Measurements from ENCODE around the gene MYH10. TPM values are rescaled to one million over a fixed set of nuclear protein-coding genes. Genes with fewer than 3 reads are reported as not detected.

Gene MYH10
- total and polyA plus RNA-seq, 9 of the 15 experiments (the other 6 are each of a cell fraction or from before 2014, with no cell fraction given), result 16.3 to 95.3 (median 39.7) TPM

DNA sequence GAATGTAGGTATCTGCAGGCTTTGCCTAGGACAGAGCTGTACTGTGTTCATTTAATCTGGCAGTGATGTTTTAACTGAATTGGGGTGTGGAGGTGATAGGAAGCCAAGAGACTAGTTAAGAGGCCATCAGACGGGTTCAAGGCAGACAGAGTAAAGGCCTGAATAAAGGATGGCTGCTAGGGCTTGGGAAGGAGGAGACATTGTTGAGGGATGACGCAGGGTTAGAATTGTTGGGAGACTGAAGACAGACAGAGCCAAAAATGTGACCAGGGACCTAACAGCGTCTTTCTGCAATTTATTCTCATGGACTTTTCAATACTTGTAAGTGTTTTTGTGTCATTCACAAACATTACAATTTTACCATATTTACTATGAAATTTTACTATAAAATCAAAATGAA is 48.6 kb upstream of the MYH10 start:
- TF ChIP-seq CREBBP (IDR thresholded peaks at IDR 0.05; ENCODE audit: low read depth, low read length) (no peak), NFIC (IDR thresholded peaks at IDR 0.05) (no peak), HNRNPK (IDR thresholded peaks at IDR 0.05; ENCODE audit: low read depth, low read length, poor library complexity, severe bottlenecking) (no peak), CBX8 (IDR thresholded peaks at IDR 0.05; ENCODE audit: borderline replicate concordance, extremely low read depth, low read depth, low read length, poor library complexity, severe bottlenecking) (no peak), EGR1 (conservative IDR thresholded peaks at IDR 0.05) (no peak), FOXJ3 (CRISPR knock-in tag; IDR thresholded peaks at IDR 0.05) (no peak), ZNF146 (CRISPR knock-in tag; IDR thresholded peaks at IDR 0.05; ENCODE audit: unreplicated experiment) (no peak)
- TF ChIP-seq, protein P1, sequence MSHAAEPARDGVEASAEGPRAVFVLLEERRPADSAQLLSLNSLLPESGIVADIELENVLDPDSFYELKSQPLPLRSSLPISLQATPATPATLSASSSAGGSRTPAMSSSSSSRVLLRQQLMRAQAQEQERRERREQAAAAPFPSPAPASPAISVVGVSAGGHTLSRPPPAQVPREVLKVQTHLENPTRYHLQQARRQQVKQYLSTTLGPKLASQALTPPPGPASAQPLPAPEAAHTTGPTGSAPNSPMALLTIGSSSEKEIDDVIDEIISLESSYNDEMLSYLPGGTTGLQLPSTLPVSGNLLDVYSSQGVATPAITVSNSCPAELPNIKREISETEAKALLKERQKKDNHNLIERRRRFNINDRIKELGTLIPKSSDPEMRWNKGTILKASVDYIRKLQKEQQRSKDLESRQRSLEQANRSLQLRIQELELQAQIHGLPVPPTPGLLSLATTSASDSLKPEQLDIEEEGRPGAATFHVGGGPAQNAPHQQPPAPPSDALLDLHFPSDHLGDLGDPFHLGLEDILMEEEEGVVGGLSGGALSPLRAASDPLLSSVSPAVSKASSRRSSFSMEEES (CRISPR knock-in tag; IDR thresholded peaks at IDR 0.05), result no peak
- TF ChIP-seq, protein P2, sequence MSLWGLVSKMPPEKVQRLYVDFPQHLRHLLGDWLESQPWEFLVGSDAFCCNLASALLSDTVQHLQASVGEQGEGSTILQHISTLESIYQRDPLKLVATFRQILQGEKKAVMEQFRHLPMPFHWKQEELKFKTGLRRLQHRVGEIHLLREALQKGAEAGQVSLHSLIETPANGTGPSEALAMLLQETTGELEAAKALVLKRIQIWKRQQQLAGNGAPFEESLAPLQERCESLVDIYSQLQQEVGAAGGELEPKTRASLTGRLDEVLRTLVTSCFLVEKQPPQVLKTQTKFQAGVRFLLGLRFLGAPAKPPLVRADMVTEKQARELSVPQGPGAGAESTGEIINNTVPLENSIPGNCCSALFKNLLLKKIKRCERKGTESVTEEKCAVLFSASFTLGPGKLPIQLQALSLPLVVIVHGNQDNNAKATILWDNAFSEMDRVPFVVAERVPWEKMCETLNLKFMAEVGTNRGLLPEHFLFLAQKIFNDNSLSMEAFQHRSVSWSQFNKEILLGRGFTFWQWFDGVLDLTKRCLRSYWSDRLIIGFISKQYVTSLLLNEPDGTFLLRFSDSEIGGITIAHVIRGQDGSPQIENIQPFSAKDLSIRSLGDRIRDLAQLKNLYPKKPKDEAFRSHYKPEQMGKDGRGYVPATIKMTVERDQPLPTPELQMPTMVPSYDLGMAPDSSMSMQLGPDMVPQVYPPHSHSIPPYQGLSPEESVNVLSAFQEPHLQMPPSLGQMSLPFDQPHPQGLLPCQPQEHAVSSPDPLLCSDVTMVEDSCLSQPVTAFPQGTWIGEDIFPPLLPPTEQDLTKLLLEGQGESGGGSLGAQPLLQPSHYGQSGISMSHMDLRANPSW (CRISPR knock-in tag; IDR thresholded peaks at IDR 0.05), result no peak
- TF ChIP-seq, protein P3, sequence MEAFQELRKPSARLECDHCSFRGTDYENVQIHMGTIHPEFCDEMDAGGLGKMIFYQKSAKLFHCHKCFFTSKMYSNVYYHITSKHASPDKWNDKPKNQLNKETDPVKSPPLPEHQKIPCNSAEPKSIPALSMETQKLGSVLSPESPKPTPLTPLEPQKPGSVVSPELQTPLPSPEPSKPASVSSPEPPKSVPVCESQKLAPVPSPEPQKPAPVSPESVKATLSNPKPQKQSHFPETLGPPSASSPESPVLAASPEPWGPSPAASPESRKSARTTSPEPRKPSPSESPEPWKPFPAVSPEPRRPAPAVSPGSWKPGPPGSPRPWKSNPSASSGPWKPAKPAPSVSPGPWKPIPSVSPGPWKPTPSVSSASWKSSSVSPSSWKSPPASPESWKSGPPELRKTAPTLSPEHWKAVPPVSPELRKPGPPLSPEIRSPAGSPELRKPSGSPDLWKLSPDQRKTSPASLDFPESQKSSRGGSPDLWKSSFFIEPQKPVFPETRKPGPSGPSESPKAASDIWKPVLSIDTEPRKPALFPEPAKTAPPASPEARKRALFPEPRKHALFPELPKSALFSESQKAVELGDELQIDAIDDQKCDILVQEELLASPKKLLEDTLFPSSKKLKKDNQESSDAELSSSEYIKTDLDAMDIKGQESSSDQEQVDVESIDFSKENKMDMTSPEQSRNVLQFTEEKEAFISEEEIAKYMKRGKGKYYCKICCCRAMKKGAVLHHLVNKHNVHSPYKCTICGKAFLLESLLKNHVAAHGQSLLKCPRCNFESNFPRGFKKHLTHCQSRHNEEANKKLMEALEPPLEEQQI (IDR thresholded peaks at IDR 0.05), result no peak
- TF ChIP-seq, protein P4, sequence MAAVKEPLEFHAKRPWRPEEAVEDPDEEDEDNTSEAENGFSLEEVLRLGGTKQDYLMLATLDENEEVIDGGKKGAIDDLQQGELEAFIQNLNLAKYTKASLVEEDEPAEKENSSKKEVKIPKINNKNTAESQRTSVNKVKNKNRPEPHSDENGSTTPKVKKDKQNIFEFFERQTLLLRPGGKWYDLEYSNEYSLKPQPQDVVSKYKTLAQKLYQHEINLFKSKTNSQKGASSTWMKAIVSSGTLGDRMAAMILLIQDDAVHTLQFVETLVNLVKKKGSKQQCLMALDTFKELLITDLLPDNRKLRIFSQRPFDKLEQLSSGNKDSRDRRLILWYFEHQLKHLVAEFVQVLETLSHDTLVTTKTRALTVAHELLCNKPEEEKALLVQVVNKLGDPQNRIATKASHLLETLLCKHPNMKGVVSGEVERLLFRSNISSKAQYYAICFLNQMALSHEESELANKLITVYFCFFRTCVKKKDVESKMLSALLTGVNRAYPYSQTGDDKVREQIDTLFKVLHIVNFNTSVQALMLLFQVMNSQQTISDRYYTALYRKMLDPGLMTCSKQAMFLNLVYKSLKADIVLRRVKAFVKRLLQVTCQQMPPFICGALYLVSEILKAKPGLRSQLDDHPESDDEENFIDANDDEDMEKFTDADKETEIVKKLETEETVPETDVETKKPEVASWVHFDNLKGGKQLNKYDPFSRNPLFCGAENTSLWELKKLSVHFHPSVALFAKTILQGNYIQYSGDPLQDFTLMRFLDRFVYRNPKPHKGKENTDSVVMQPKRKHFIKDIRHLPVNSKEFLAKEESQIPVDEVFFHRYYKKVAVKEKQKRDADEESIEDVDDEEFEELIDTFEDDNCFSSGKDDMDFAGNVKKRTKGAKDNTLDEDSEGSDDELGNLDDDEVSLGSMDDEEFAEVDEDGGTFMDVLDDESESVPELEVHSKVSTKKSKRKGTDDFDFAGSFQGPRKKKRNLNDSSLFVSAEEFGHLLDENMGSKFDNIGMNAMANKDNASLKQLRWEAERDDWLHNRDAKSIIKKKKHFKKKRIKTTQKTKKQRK (IDR thresholded peaks at IDR 0.05; ENCODE audit: borderline replicate concordance, low read depth, low read length), result no peak
- Histone ChIP-seq H3K4me3 (no peak overlapping the region), H3K9me1 (ENCODE audit: control insufficient read depth, insufficient read depth, low read length) (no peaks in the 10 kb centered on the region), H3K27ac (ENCODE audit: extremely low read depth, low read depth, low read length) (no peak overlapping the region), H2AFZ (ENCODE audit: low read depth, low read length) (no peak overlapping the region), H3K36me3 (ENCODE audit: control insufficient read depth, insufficient read depth, low read length) (no peaks in the 10 kb centered on the region), H4K20me1 (replicated peaks; ENCODE audit: control insufficient read depth, insufficient read depth, low read length) (no peaks in the 10 kb centered on the region), H3K4me2 (ENCODE audit: insufficient read depth, low read length) (no peak overlapping the region), H3K79me2 (ENCODE audit: control insufficient read depth, insufficient read depth, low read length) (no peaks in the 10 kb centered on the region), H3K27me3 (ENCODE audit: control insufficient read depth in 2 of 2, insufficient read depth in 2 of 2, low read length in 2 of 2) (peaks cover 2 to 19% of the 10 kb centered on the region in 2 experiments; a peak in 3 of 5 replicates), H3K9me3 (replicated peaks; ENCODE audit: control insufficient read depth, insufficient read depth, low read depth, low read length) (no peaks in the 10 kb centered on the region), H3K9ac (ENCODE audit: insufficient read depth in 1 of 2, low read depth in 2 of 2, low read length in 2 of 2) (no peak overlapping the region), H3K4me1 (replicated peaks in 1 of 2; ENCODE audit: control insufficient read depth in 2 of 2, insufficient read depth in 2 of 2, low read length in 2 of 2) (no peaks in the 10 kb centered on the region)
- BruUV-seq (replicated peaks), result no TSS peak
- intact Hi-C loops (cut with micrococcal nuclease), result no loop called here
- WGBS (ENCODE audit: insufficient coverage, low coverage, missing lambda C conversion rate), result 8% methylated on average over 3 of the region's 3 CpGs
- FAIRE-seq, result no peak
- DNase-seq (ENCODE audit: extremely low read depth in 1 of 4, low spot score in 3 of 4), result no peak
- in situ Hi-C loops (cut with MboI), result no loop called here
- no peak for ATAC-seq
- ChIA-PET CTCF (ENCODE audit: low intra/inter-chr PET ratio) (no interaction called here), POLR2A (no interaction called here)

All from K562 (cell line).